ENCODE data around the gene PITRM1.

PITRM1 gene

GRCh38 chr10:3126249-3126648 is 46.3 kb downstream of the PITRM1 start:
- Histone ChIP-seq H3K27ac (ENCODE audit: low read depth, low read length) (no peak overlapping the region), H3K9ac (ENCODE audit: low read depth, low read length) (no peak overlapping the region; the same call in 1 of the 2 replicates), H3K36me3 (ENCODE audit: insufficient read depth, low read length) (peaks cover 96% of the 10 kb centered on the region), H3K9me3 (ENCODE audit: insufficient read depth, low read depth, low read length) (no peaks in the 10 kb centered on the region), H3K27me3 (ENCODE audit: insufficient read depth, low read length) (no peaks in the 10 kb centered on the region), H3K4me3 (ENCODE audit: low read length) (no peak overlapping the region), H3K4me1 (ENCODE audit: insufficient read depth, low read length) (no peaks in the 10 kb centered on the region; the same call in 1 of the 2 replicates)
- WGBS, result 94% methylated on average over 15 of the region's 15 CpGs

DNA sequence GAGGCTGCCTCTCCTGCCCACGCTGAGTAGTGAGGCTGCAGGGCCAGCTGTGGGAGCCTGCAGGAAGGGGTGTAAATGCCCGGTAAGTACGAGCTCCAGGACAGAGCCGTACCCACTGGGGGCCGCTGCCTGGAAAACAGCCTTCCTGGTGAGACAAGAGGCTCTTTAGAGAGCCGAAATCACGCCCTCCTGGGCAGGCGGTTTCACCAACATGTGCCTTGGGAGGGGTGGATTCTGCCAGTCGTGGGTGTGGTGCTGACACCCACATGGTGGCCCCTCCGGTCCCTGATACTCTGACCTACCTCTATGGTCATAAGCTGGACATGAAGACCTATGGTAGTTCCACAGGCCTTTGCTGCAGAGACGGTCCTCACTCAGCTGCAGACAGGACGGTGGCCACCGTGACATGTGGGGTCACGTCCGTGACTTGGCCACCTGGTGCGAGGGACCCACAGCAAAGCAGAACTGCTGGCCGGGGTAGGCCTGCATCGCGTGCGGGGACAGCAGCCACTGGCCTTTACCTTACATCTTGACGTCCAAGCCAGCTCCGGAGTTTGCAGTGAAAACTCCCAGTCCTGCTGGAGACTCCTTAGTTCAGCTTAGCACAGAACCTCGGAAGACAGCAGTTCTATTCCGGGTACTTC is 46.9 kb downstream of the PITRM1 start:
- 96% methylated on average over 24 of the region's 24 CpGs for WGBS
- H3K4me3 ChIP-seq (ENCODE audit: low read length), result no peak overlapping the region
- H3K9ac ChIP-seq (ENCODE audit: low read depth, low read length), result no peak overlapping the region; the same call in 1 of the 2 replicates
- H3K36me3 ChIP-seq (ENCODE audit: insufficient read depth, low read length), result peaks cover 96% of the 10 kb centered on the region
- H3K9me3 ChIP-seq (ENCODE audit: insufficient read depth, low read depth, low read length), result no peaks in the 10 kb centered on the region
- no peaks in the 10 kb centered on the region for H3K27me3 ChIP-seq (ENCODE audit: insufficient read depth, low read length)
- H3K4me1 ChIP-seq (ENCODE audit: insufficient read depth, low read length), result no peaks in the 10 kb centered on the region; the same call in 1 of the 2 replicates
- H3K27ac ChIP-seq (ENCODE audit: low read depth, low read length), result no peak overlapping the region

DNA sequence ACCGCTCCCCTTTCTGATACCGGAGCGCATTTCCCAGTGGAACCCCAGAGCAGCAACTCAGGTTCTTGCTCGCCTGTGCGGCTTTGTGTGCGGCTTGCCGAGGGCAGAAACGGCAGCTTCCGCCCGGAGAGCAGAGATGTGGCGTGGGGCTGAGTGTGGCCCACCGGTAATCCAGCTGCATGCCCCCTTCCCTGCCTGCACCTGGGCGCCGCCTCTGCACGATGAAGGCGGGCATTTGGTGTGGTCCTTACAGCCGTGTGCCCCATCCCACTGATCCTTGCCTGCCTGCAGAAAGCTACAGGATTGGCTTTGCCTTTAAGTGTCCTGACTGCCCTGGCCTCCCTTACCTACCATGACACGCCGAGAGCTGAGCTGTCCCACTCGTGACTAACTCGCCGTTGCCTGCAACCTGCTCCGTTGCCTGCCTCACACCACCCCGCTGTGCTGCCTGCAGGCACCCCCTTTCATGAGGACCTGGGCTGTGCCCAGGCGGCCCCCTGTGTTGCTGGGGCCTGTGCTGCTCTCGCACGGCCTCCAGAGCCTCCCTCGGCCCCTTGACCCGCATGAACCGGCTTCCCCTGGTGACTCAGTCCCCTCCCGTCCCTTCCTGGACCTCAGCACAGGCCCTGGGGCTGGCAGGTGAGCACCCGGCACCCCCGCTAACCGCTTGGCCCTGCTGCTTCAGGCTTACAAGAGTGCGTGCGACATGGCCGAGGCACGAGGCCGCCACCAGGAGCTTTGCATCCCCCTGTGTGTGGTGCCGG is 48.0 kb downstream of the PITRM1 start:
- 93% methylated on average over 40 of the region's 40 CpGs for WGBS
- no peak overlapping the region for H3K9ac ChIP-seq (ENCODE audit: low read depth, low read length)
- peaks cover 96% of the 10 kb centered on the region for H3K36me3 ChIP-seq (ENCODE audit: insufficient read depth, low read length)
- no peak overlapping the region for H3K27ac ChIP-seq (ENCODE audit: low read depth, low read length)
- no peaks in the 10 kb centered on the region; the same call in 1 of the 2 replicates for H3K4me1 ChIP-seq (ENCODE audit: insufficient read depth, low read length)
- H3K27me3 ChIP-seq (ENCODE audit: insufficient read depth, low read length), result no peaks in the 10 kb centered on the region
- H3K9me3 ChIP-seq (ENCODE audit: insufficient read depth, low read depth, low read length), result no peaks in the 10 kb centered on the region
- H3K4me3 ChIP-seq (ENCODE audit: low read length), result no peak overlapping the region

GRCh38 chr10:3123571-3124411 is 48.8 kb downstream of the PITRM1 start:
- Histone ChIP-seq H3K4me1 (ENCODE audit: insufficient read depth, low read length) (no peaks in the 10 kb centered on the region; the same call in 1 of the 2 replicates), H3K27ac (ENCODE audit: low read depth, low read length) (no peak overlapping the region), H3K4me3 (ENCODE audit: low read length) (no peak overlapping the region), H3K9ac (ENCODE audit: low read depth, low read length) (no peak overlapping the region), H3K9me3 (ENCODE audit: insufficient read depth, low read depth, low read length) (no peaks in the 10 kb centered on the region), H3K27me3 (ENCODE audit: insufficient read depth, low read length) (no peaks in the 10 kb centered on the region), H3K36me3 (ENCODE audit: insufficient read depth, low read length) (peaks cover 94% of the 10 kb centered on the region)
- WGBS, result 83% methylated on average over 32 of the region's 32 CpGs

- 95% methylated on average over 27 of the region's 27 CpGs for WGBS
- H3K9me3 ChIP-seq (ENCODE audit: insufficient read depth, low read depth, low read length), result no peaks in the 10 kb centered on the region
- H3K36me3 ChIP-seq (ENCODE audit: insufficient read depth, low read length), result peaks cover 91% of the 10 kb centered on the region
- no peaks in the 10 kb centered on the region; the same call in 1 of the 2 replicates for H3K4me1 ChIP-seq (ENCODE audit: insufficient read depth, low read length)
- H3K27ac ChIP-seq (ENCODE audit: low read depth, low read length), result no peak overlapping the region
- H3K9ac ChIP-seq (ENCODE audit: low read depth, low read length), result no peak overlapping the region
- H3K27me3 ChIP-seq (ENCODE audit: insufficient read depth, low read length), result no peaks in the 10 kb centered on the region
- no peak overlapping the region for H3K4me3 ChIP-seq (ENCODE audit: low read length)
These were observed 49.9 kb downstream of the PITRM1 start for GRCh38 chr10:3122486-3123205.

- Histone ChIP-seq H3K27me3 (ENCODE audit: insufficient read depth, low read length) (no peaks in the 10 kb centered on the region), H3K9ac (ENCODE audit: low read depth, low read length) (no peak overlapping the region), H3K4me1 (ENCODE audit: insufficient read depth, low read length) (no peaks in the 10 kb centered on the region; the same call in 1 of the 2 replicates), H3K4me3 (ENCODE audit: low read length) (no peak overlapping the region), H3K27ac (ENCODE audit: low read depth, low read length) (no peak overlapping the region), H3K9me3 (ENCODE audit: insufficient read depth, low read depth, low read length) (no peaks in the 10 kb centered on the region), H3K36me3 (ENCODE audit: insufficient read depth, low read length) (peaks cover 91% of the 10 kb centered on the region)
- WGBS, result 87% methylated on average over 14 of the region's 14 CpGs
These were observed 50.5 kb downstream of the PITRM1 start for GRCh38 chr10:3122034-3122433.

GRCh38 chr10:3119796-3120459 is 52.7 kb downstream of the PITRM1 start:
- Histone ChIP-seq H3K27ac (ENCODE audit: low read depth, low read length) (no peak overlapping the region), H3K27me3 (ENCODE audit: insufficient read depth, low read length) (no peaks in the 10 kb centered on the region), H3K9me3 (ENCODE audit: insufficient read depth, low read depth, low read length) (no peaks in the 10 kb centered on the region), H3K4me1 (ENCODE audit: insufficient read depth, low read length) (no peaks in the 10 kb centered on the region), H3K36me3 (ENCODE audit: insufficient read depth, low read length) (peaks cover 89% of the 10 kb centered on the region), H3K9ac (ENCODE audit: low read depth, low read length) (no peak overlapping the region), H3K4me3 (ENCODE audit: low read length) (no peak overlapping the region)
- 92% methylated on average over 30 of the region's 31 CpGs for WGBS

GRCh38 chr10:3118641-3119091 is 53.9 kb downstream of the PITRM1 start:
- no peaks in the 10 kb centered on the region for H3K9me3 ChIP-seq (ENCODE audit: insufficient read depth, low read depth, low read length)
- H3K27ac ChIP-seq (ENCODE audit: low read depth, low read length), result no peak overlapping the region
- no peak overlapping the region for H3K9ac ChIP-seq (ENCODE audit: low read depth, low read length)
- no peaks in the 10 kb centered on the region for H3K4me1 ChIP-seq (ENCODE audit: insufficient read depth, low read length)
- 90% methylated on average over 32 of the region's 32 CpGs for WGBS
- H3K4me3 ChIP-seq (ENCODE audit: low read length), result no peak overlapping the region
- peaks cover 90% of the 10 kb centered on the region for H3K36me3 ChIP-seq (ENCODE audit: insufficient read depth, low read length)
- no peaks in the 10 kb centered on the region for H3K27me3 ChIP-seq (ENCODE audit: insufficient read depth, low read length)

- Histone ChIP-seq H3K27ac (ENCODE audit: low read depth, low read length) (no peak overlapping the region), H3K36me3 (ENCODE audit: insufficient read depth, low read length) (peaks cover 89% of the 10 kb centered on the region), H3K4me1 (ENCODE audit: insufficient read depth, low read length) (no peaks in the 10 kb centered on the region), H3K27me3 (ENCODE audit: insufficient read depth, low read length) (no peaks in the 10 kb centered on the region), H3K9me3 (ENCODE audit: insufficient read depth, low read depth, low read length) (no peaks in the 10 kb centered on the region), H3K9ac (ENCODE audit: low read depth, low read length) (no peak overlapping the region), H3K4me3 (ENCODE audit: low read length) (no peak overlapping the region)
- WGBS, result 95% methylated on average over 12 of the region's 12 CpGs
These were observed 55.1 kb downstream of the PITRM1 start for GRCh38 chr10:3117486-3117885.

DNA sequence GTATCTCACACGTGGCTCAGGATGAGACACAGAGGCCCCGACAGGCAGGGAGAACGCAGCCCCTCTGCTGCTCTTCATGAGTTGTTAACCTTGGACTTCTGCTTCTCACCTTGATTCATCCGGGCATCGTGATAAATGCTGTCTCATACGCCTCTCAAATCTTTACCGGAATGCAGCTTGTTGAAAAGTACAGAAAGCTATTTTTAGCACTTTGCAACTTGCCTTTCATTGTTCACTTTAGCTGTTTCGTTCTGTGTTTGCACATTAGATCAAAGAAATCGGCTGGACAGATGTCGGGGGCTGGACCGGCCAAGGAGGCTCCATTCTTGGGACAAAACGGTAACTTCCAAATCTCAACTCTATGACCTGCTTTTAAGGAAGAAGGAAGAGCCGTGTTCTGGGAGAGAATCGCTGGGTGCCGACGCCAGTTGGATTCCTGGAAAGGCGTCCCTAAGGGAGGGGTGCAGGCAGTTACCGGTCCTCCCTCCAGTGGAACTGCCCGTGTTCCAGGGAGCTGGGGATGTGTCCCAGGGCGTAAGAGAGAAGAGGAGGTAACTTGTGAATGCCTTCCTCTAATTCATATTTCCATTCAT is 56.0 kb downstream of the PITRM1 start:
- Histone ChIP-seq H3K36me3 (ENCODE audit: insufficient read depth, low read length) (peaks cover 90% of the 10 kb centered on the region), H3K27ac (ENCODE audit: low read depth, low read length) (no peak overlapping the region), H3K4me3 (ENCODE audit: low read length) (no peak overlapping the region), H3K9me3 (ENCODE audit: insufficient read depth, low read depth, low read length) (no peaks in the 10 kb centered on the region), H3K27me3 (ENCODE audit: insufficient read depth, low read length) (no peaks in the 10 kb centered on the region), H3K9ac (ENCODE audit: low read depth, low read length) (no peak overlapping the region), H3K4me1 (ENCODE audit: insufficient read depth, low read length) (no peaks in the 10 kb centered on the region)
- WGBS, result 86% methylated on average over 20 of the region's 20 CpGs

Data from HUES64 (cell line).